Measurements from ENCODE around the gene CACFD1. TPM values are rescaled to one million over a fixed set of nuclear protein-coding genes. Genes with fewer than 3 reads are reported as not detected.

CACFD1 gene
- total RNA-seq, 1 donor from 2014 or later: 30.0 TPM

- ATAC-seq (no peak), DNase-seq (ENCODE audit: low spot score) (no peak)
These were observed 4.3 kb downstream of the CACFD1 start for GRCh38 chr9:133463864-133464615.

DNA sequence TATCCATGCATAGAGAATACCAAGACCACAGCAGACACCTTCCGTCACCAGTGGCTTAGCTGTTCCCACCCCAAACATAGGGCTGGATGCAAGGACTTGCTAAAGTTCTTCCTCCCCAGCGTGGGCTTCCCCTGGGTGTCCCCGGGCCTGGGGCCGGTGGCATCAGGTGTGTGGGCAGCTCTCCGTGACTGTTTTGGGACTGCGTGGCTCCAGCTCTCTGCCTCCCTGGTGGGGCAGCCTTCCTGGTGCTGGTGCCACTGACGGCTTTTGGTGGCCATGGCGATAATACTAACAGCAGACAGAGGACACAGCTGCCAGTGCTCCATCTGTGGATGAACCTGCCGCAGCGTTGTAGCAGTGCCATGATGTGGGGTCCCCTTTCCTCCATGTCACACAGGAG is 4.9 kb downstream of the CACFD1 start:
- ATAC-seq (no peak), DNase-seq (ENCODE audit: low spot score) (no peak)

DNA sequence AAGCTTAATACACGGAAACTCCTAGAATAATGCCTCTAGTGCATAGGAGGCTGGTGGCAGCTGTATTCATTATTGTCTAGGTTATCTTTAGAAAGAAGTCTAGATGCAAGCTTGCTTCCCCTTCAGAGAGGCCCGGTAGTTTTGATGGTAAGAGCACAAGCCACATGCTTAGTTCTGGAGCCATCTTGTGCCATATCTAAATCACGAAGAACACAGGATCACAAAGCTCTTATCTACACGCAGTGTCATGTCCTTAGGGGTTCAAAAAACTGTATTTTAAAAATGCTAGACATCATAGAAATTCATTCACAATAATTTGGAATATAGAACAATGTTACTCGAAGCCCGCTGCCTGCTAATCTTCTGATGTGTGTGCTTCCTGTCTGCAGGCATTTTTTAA is 6.2 kb downstream of the CACFD1 start:
- ATAC-seq: no peak
- DNase-seq (ENCODE audit: low spot score): no peak

DNA sequence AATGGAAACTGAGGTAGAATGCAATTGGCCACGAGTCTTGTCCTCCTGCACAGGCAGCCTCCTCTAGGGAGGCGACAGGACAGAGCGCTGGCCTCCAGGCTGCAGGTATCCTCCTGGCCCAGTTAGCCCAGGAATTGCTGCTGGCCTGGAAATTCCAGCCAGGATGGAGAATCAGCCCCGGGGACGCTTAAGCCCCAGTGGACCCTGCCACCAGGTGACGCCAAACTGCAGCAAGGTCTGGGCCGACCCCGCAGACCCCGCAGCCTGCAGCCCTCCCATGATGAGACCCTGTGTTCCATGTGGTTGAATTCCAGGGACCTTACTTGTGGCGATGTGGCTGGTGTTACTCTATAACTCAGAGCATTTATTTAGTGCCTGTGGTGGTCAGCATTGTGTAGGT is 7.3 kb downstream of the CACFD1 start:
- ATAC-seq (no peak), DNase-seq (ENCODE audit: low spot score) (no peak)

- ATAC-seq (no peak), DNase-seq (ENCODE audit: low spot score) (no peak)
These were observed 8.6 kb downstream of the CACFD1 start for GRCh38 chr9:133468374-133468773.

GRCh38 chr9:133468777-133469421 is 9.1 kb downstream of the CACFD1 start:
- ATAC-seq: no peak
- no peak for DNase-seq (ENCODE audit: low spot score)

DNA sequence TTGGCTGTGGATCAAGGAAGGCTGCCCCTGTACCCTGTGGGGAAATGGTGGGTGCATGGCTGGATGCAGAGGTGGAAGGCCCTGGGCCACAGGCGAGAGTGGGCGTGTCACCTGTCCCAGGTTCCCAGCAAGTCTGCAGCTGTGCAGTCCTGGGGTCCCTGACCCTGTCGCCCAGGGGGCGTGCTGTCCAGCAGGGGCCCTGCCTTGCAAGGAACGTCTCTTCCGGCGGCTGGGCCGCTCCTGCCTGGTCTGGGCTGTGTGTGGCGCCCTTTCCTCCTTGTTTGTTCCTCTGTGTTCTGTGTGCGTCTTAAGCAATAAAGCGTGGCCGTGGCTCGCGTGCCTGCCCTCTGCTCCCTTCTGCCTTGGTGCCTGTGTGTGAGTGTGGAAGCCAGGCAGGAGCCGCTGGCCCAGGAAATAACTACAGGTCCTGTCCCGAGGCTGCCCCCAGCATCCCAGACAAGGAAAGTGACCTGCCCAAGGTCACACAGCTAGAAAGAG is 10.7 kb downstream of the CACFD1 start:
- ATAC-seq (peak; percentile 6), DNase-seq (ENCODE audit: low spot score) (no peak)

GRCh38 chr9:133470988-133471387 is 11.2 kb downstream of the CACFD1 start:
- ATAC-seq (peak; percentile 52), DNase-seq (ENCODE audit: low spot score) (no peak)

GRCh38 chr9:133471551-133472276 is 11.9 kb downstream of the CACFD1 start:
- DNase-seq (ENCODE audit: low spot score): no peak
- ATAC-seq: peak; percentile 51

- DNase-seq (ENCODE audit: low spot score) (no peak), ATAC-seq (peak; percentile 4)
These were observed 12.5 kb downstream of the CACFD1 start for GRCh38 chr9:133472277-133472645.

DNA sequence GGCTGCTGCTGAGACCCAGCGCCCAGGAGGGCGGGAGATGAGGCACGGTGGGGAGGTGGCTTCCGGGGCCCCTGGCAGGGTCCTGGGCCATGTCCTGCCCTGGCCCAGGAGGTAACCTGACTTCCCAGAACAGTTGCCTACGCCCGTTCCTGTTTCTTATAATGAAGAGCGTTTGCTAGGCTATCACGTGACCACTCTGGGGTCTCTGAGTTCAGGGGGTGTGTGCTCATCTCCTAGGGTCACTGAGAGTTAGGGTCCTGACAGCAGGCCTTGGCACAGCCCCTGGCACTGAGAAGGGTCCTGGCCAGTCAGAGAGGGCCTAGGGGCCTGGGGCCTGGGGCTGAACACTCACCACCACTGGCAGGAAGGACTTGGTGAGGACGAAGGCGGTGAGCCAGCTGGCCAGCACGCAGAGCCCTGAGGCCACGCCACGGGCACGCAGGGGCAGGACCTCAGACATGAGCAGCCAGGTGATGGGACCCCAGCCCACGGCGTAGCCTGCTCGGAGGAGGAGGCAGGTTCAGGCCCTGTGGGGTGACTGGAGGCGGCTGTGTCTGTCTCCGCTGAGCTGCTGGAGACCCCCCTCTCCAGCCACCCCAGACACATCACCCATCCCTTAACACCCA is 13.1 kb downstream of the CACFD1 start:
- ATAC-seq: peak; percentile 7
- no peak for DNase-seq (ENCODE audit: low spot score)

- DNase-seq (ENCODE audit: low spot score): no peak
- ATAC-seq: no peak
These were observed 14.0 kb downstream of the CACFD1 start for GRCh38 chr9:133473743-133474142.

GRCh38 chr9:133474215-133474614 is 14.4 kb downstream of the CACFD1 start:
- ATAC-seq (no peak), DNase-seq (ENCODE audit: low spot score) (no peak)

GRCh38 chr9:133474853-133475252 is 15.1 kb downstream of the CACFD1 start:
- DNase-seq (ENCODE audit: low spot score): no peak
- ATAC-seq: no peak

DNA sequence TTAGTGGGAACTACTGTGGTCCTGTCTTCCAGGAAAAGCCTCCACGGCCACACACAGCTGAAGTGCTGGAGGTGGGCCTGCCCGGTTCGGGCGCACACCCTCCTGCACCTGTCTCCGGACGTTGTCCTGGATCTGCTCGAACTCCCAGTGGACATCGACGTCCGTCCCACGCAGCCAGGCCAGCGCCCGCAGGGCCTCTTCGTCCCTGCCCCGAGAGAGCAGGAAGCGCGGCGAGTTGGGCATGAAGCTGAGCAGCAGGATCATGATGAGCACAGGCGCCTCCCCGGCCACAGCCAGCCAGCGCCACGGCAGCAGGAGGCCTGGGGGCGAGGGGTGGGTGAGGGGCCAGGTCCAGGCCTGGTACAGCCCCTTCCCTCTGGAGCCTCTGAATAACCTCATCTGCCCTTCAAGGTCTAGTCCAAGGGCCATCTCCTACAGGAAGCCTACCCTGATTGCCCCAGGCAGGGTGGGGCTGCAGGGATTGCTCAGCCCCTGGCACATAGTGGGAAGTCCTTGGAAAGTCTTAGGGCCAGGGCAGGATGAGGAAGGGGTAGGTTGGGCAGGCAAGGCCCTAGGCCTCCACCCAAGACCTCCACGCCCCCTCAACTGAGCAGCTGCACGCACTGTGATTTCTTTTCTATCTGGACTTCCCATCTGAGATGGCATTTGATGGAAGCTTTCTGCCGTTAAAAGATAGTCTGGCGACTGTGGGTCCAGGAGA is 15.7 kb downstream of the CACFD1 start:
- DNase-seq (ENCODE audit: low spot score): no peak
- no peak for ATAC-seq

DNA sequence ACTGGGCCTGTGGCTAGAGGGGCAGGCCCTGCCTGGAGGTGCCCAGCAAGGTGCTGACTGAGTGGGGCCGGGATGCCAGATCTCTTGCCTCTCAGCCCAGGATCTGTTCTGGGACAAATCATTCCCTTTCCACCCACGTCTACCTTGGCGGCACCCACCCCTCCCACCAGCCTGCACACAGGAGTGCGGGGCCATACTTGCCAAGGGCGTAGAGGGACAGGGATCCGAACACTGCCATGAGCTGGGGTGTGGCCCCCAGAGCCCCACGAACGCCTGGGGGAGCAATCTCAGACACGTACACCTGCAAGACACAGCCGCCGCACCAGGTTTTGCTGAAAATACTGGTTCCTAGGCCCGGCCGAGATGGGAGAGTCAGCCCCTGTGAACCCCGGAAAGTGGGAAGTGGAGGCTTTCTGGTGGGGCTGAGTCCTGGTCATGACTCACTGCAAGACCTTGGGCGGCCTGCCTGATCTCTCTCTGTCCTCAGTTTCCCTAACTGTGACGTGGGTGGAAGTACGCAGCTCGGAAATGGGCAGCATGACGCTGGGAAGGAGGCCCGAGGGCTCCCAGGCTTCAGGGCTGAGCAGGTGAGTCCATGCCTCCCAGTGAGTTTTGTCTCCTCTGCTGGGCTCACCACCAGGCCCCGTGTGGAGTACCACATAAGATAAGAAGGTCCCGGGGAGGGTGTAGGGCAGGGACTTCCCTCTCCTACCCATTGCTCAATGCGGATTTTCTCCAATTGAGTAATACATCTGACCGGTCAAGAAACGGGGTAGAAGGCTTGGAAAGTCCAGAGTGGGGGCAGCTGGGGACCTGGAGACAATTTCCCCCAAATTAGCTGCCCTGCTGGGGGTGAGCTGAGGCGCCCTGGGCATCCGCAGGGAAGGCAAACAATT is 16.5 kb downstream of the CACFD1 start:
- ATAC-seq: no peak
- no peak for DNase-seq (ENCODE audit: low spot score)

DNA sequence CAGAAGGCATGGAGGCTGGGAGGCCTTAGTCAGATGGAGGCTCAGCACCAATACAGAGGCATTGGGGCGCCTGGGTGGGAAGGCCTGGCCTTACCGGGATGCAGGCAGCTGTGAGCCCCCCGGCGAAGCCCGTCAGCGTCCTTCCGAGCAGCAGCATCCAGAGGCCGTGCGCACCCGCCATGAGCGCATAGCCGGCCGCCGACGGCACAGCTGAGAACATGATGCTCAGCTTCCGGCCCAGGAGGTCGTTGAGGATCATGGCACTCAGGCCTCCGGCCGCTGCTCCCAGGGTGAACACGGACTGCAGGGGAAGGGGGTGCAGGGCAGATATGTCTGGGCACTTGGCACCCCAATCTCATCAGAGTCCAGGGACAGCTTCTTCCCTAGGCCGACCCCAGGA is 17.2 kb downstream of the CACFD1 start:
- ATAC-seq: no peak

GRCh38 chr9:133477461-133477860 is 17.7 kb downstream of the CACFD1 start:
- ATAC-seq (no peak), DNase-seq (ENCODE audit: low spot score) (no peak)

More for the DNA sequence above, 17.2 kb downstream of the CACFD1 start:
- no peak for DNase-seq (ENCODE audit: low spot score)

- ATAC-seq (peak; percentile 15), DNase-seq (ENCODE audit: low spot score) (no peak)
These were observed 18.4 kb downstream of the CACFD1 start for GRCh38 chr9:133477992-133478850.

All from left lobe of liver (tissue), 2 donors.